IMR-90 (cell line): ENCODE data around the gene TNFRSF14. TPM values are rescaled to one million over a fixed set of nuclear protein-coding genes. Genes with fewer than 3 reads are reported as not detected.

Source experiments
- ATAC-seq: fragments of 200-7000 bp; cut with Tn5 transposase; 2 replicates; pipeline ENCODE4 v1.9.1; 2020; ENCODE audit warnings: low read depth, mild to moderate bottlenecking, moderate library complexity
- BruUV-seq: library from RNA; stranded (reverse); fragments of 400-500 nt; replicated peaks from 2 replicates; lab custom pipeline; 2021; lab: Mats Ljungman, UMichigan
- CTCF ChIA-PET: fragments of 300-600 bp; formaldehyde crosslinking; extraction: SDS; loops from one replicate; lab custom pipeline; 2021; ENCODE audit warnings: antibody characterized with exemption; lab: Yijun Ruan, JAX
- POLR2A ChIA-PET: fragments of 300-600 bp; sonication (Branson Sonifier 250); formaldehyde crosslinking; loops from one replicate; lab custom pipeline; 2022; ENCODE audit warnings: antibody characterized with exemption; ENCODE audit not compliant: unreplicated experiment; lab: Charles Lee
- DNase-seq: peaks from one replicate; pipeline ENCODE4 v3.0.0; 2013
- H2AFZ ChIP-seq: replicated peaks from 2 replicates; pipeline ENCODE3; 2013; ENCODE audit warnings: low read length, mild to moderate bottlenecking; ENCODE audit not compliant: poor library complexity
- H2AK5ac ChIP-seq: 2 replicates; pipeline ENCODE4 v1.6.1; 2013; ENCODE audit warnings: low read depth, low read length, inconsistent platforms
- H2AK9ac ChIP-seq: replicated peaks from 2 replicates; pipeline ENCODE3; 2013; ENCODE audit warnings: mild to moderate bottlenecking, low read depth, low read length, moderate library complexity; ENCODE audit not compliant: poor library complexity
- H2BK120ac ChIP-seq: 2 replicates; pipeline ENCODE4 v1.6.1; 2013; ENCODE audit warnings: low read depth, low read length, inconsistent platforms
- H2BK15ac ChIP-seq: 3 replicates; pipeline ENCODE4 v1.6.1; 2013; ENCODE audit warnings: low read depth, low read length, inconsistent platforms
- H2BK20ac ChIP-seq: 2 replicates; pipeline ENCODE4 v1.6.1; 2013; ENCODE audit warnings: low read depth, mild to moderate bottlenecking, inconsistent platforms, low read length, moderate library complexity
- H2BK5ac ChIP-seq: 2 replicates; pipeline ENCODE4 v1.6.1; 2013; ENCODE audit warnings: mild to moderate bottlenecking, low read depth, low read length, inconsistent platforms; ENCODE audit not compliant: poor library complexity, severe bottlenecking
- H3K14ac ChIP-seq: replicated peaks from 2 replicates; pipeline ENCODE4 v1.6.1; 2013; ENCODE audit warnings: low read depth, low read length, inconsistent platforms
- H3K18ac ChIP-seq: 2 replicates; pipeline ENCODE4 v1.6.1; 2013; ENCODE audit warnings: low read depth, low read length, control low read depth
- H3K23ac ChIP-seq: 2 replicates; pipeline ENCODE4 v1.6.1; 2013; ENCODE audit warnings: low read depth, low read length, inconsistent platforms
- H3K27ac ChIP-seq: 2 replicates; pipeline ENCODE4 v1.5.1; 2013; ENCODE audit warnings: mild to moderate bottlenecking, control low read depth, low read length; ENCODE audit not compliant: insufficient read depth
- H3K27me3 ChIP-seq: 2 replicates; pipeline ENCODE4 v1.6.1; 2013; ENCODE audit warnings: low read length; ENCODE audit not compliant: control insufficient read depth, insufficient read depth
- H3K36me3 ChIP-seq: 2 replicates; pipeline ENCODE4 v1.6.1; 2013; ENCODE audit warnings: low read length, mixed read lengths; ENCODE audit not compliant: control insufficient read depth, insufficient read depth
- H3K4ac ChIP-seq: 2 replicates; pipeline ENCODE4 v1.6.1; 2013; ENCODE audit warnings: low read depth, low read length, inconsistent platforms
- H3K4me1 ChIP-seq: 2 replicates; pipeline ENCODE4 v1.6.1; 2013; ENCODE audit warnings: low read length, mixed read lengths; ENCODE audit not compliant: control insufficient read depth, insufficient read depth
- H3K4me2 ChIP-seq: 2 replicates; pipeline ENCODE4 v1.6.1; 2013; ENCODE audit warnings: low read depth, mild to moderate bottlenecking, control low read depth, low read length, moderate library complexity
- H3K4me3 ChIP-seq: 2 replicates; pipeline ENCODE4 v1.5.1; 2013; ENCODE audit warnings: low read depth, mild to moderate bottlenecking, control low read depth, low read length, moderate library complexity; ENCODE audit not compliant: insufficient read depth
- H3K56ac ChIP-seq: 2 replicates; pipeline ENCODE4 v1.6.1; 2013; ENCODE audit warnings: low read length, inconsistent platforms; ENCODE audit not compliant: insufficient read depth; ENCODE audit errors: extremely low read depth
- H3K79me1 ChIP-seq, 2 experiments: 2 replicates each; pipeline ENCODE4 v1.6.1; 2013; ENCODE audit warnings: low read length in 2 of 2, inconsistent platforms in 1 of 2, low read depth in 1 of 2
- H3K9ac ChIP-seq: 2 replicates; pipeline ENCODE4 v1.6.1; 2013; ENCODE audit warnings: low read depth, low read length, control low read depth
- H3K9me1 ChIP-seq: 2 replicates; pipeline ENCODE4 v1.6.1; 2013; ENCODE audit warnings: low read length, inconsistent platforms; ENCODE audit not compliant: insufficient read depth
- H3K9me3 ChIP-seq: 2 replicates; pipeline ENCODE4 v1.6.1; 2013; ENCODE audit warnings: low read length; ENCODE audit not compliant: control insufficient read depth, insufficient read depth
- H4K20me1 ChIP-seq: 2 replicates; pipeline ENCODE4 v1.6.1; 2013; ENCODE audit warnings: low read length, inconsistent platforms; ENCODE audit not compliant: insufficient read depth
- H4K5ac ChIP-seq: 2 replicates; pipeline ENCODE4 v1.6.1; 2013; ENCODE audit warnings: mild to moderate bottlenecking, low read depth, low read length, control low read depth
- H4K8ac ChIP-seq, 2 experiments: 2 replicates each; pipeline ENCODE4 v1.6.1; 2013; ENCODE audit warnings: low read depth in 2 of 2, low read length in 2 of 2, control low read depth in 1 of 2, inconsistent platforms in 1 of 2
- H4K91ac ChIP-seq: 2 replicates; pipeline ENCODE4 v1.6.1; 2013; ENCODE audit warnings: low read depth, low read length, inconsistent platforms; ENCODE audit not compliant: insufficient read depth
- BHLHE40 ChIP-seq: fragments of 150-350 bp; IDR thresholded peaks from 2 replicates; pipeline ENCODE4 v1.6.1; 2016; ENCODE audit warnings: mild to moderate bottlenecking, low read depth, low read length
- POLR2A ChIP-seq: IDR thresholded peaks from 2 replicates; pipeline ENCODE4 v1.6.1; 2012; ENCODE audit warnings: mild to moderate bottlenecking, low read depth, low read length
- WGBS, 2 experiments: methylation state at CpG; one replicate each; pipeline versions ENCODE4 v1.1.5 to v1.1.7; 2013; ENCODE audit warnings: missing lambda C conversion rate in 2 of 2; ENCODE audit not compliant: insufficient read length in 1 of 2; ENCODE audit errors: extremely low coverage in 2 of 2; 5-methylcytosine and 5-hydroxymethylcytosine counted together
- dilution Hi-C: fragments of 300-500 bp; cut with HindIII; formaldehyde crosslinking; loops from one replicate; pipeline ENCODE4 v1.14.3; 2018; ENCODE audit warnings: low sequenced_read_pairs; ENCODE audit not compliant: unreplicated experiment
- in situ Hi-C: fragments of 300-500 bp; cut with MboI; formaldehyde crosslinking; loops from 3 replicates; pipeline ENCODE4 v1.14.3; 2019; ENCODE audit warnings: low sequenced_read_pairs, inconsistent platforms, mixed read lengths
- intact Hi-C: fragments of 100-400 bp; cut with micrococcal nuclease; formaldehyde crosslinking; loops from 2 replicates; pipeline ENCODE4 v1.10.0; 2022
- polyA plus RNA-seq, 3 experiments: library from polyadenylated mRNA; depleted of rRNA; stranded (reverse); fragments of >200 nt; gene quantifications; 2 replicates each; pipeline ENCODE4 v1.2.3, GENCODE V29; 2012; ENCODE audit warnings: low replicate concordance in 1 of 3
- total RNA-seq: library from RNA; depleted of rRNA; stranded (reverse); fragments of >200 nt; gene quantifications from 2 replicates; pipeline ENCODE4 v1.2.3, GENCODE V29; 2012
- TF ChIP-seq, protein P1 (sequence below): fragments of 150-350 bp; IDR thresholded peaks from 2 replicates; pipeline ENCODE4 v1.6.1; 2016; ENCODE audit warnings: low read depth, mild to moderate bottlenecking, low read length, moderate library complexity, borderline replicate concordance

The TNFRSF14 gene
- total and polyA plus RNA-seq, 2 of the 4 experiments (the other 2 are of a cell fraction): 1.3 to 4.2 TPM

DNA sequence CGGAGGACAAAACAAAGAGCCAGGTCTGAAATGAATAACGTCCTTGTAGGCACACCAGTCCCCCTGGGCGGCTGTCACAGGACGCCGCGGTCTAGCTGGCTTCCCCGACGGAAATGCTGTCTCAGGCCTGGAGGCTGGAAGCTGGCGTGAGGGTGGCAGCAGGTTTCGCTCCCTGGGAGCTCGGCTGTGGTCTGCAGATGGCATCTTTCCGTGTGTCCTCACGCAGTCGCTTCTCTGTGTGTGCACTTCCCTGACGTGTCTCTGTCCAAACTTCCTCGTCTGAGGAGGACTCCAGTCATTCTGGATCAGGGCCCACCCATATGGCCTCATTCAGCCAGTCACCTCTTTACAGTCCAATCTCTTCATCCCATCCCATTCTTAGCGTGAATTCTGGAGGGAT lies 14.2 kb downstream of the TNFRSF14 start:
- no peak for ATAC-seq
- H3K18ac ChIP-seq: no peak overlapping the region
- H2AFZ ChIP-seq: no peak overlapping the region
- CTCF ChIA-PET: no interaction called here
- H4K20me1 ChIP-seq: no peaks in the 10 kb centered on the region
- POLR2A ChIA-PET: no interaction called here
- H3K14ac ChIP-seq: no peak overlapping the region
- intact Hi-C loops: no loop called here
- no peak overlapping the region for H2AK5ac ChIP-seq
- dilution Hi-C loops: no loop called here
- peaks cover 34% of the 10 kb centered on the region for H3K27me3 ChIP-seq
- no peaks in the 10 kb centered on the region for H3K9me1 ChIP-seq
- in situ Hi-C loops: no loop called here
- H3K79me1 ChIP-seq: no peaks in the 10 kb centered on the region
- no peak overlapping the region for H3K4ac ChIP-seq
- H4K91ac ChIP-seq: no peak overlapping the region
- no peak overlapping the region for H3K4me3 ChIP-seq
- 70% methylated on average over 15 of the region's 17 CpGs; no CpG with 5 or more reads in 1 of the 2 experiments for WGBS, 2 experiments
- no peak overlapping the region for H3K9ac ChIP-seq
- H2BK120ac ChIP-seq: no peak overlapping the region
- no peak overlapping the region for H3K56ac ChIP-seq
- no peak overlapping the region for H3K23ac ChIP-seq
- DNase-seq: no peak
- H2AK9ac ChIP-seq: no peak overlapping the region
- no peak overlapping the region for H2BK20ac ChIP-seq
- no peak overlapping the region for H4K5ac ChIP-seq
- no TSS peak for BruUV-seq
- TF ChIP-seq BHLHE40 (no peak), POLR2A (no peak)
- TF ChIP-seq, protein P1, sequence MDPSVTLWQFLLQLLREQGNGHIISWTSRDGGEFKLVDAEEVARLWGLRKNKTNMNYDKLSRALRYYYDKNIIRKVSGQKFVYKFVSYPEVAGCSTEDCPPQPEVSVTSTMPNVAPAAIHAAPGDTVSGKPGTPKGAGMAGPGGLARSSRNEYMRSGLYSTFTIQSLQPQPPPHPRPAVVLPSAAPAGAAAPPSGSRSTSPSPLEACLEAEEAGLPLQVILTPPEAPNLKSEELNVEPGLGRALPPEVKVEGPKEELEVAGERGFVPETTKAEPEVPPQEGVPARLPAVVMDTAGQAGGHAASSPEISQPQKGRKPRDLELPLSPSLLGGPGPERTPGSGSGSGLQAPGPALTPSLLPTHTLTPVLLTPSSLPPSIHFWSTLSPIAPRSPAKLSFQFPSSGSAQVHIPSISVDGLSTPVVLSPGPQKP: no peak
- H4K8ac ChIP-seq: no peak overlapping the region
- no peak overlapping the region for H2BK5ac ChIP-seq
- no peak overlapping the region for H3K27ac ChIP-seq
- H3K4me2 ChIP-seq: no peak overlapping the region
- H2BK15ac ChIP-seq: no peak overlapping the region
- peaks cover 3% of the 10 kb centered on the region for H3K9me3 ChIP-seq
- H3K36me3 ChIP-seq: no peaks in the 10 kb centered on the region
- no peaks in the 10 kb centered on the region for H3K4me1 ChIP-seq
